ENCODE data around the gene PDGFD. TPM values are rescaled to one million over a fixed set of nuclear protein-coding genes. Genes with fewer than 3 reads are reported as not detected.

Gene PDGFD
- polyA plus RNA-seq, 6 donors from 2014 or later, result 0.08 to 0.63 (median 0.17) TPM; not detected in 3

DNA sequence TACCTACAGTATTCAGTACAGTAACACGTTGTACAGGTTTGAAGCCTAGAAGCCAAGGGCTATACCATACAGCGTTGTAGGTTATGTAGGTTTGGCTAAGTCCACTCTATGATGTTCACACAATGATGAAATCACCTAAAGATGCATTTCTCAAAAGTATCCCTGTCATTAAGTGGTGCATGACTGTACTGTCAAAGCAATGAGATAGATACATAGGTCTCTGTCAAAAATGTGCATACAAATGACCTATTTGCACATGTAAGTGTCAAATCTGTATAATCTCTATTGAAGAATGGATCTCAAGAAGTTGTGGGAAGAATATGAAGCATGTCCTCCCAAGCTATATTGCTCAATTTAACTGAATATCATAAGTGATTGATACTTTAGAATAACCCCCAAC is 139.4 kb downstream of the PDGFD start:
- no peaks in the 10 kb centered on the region for H3K9me3 Mint-ChIP-seq
- no peaks in the 10 kb centered on the region for H3K4me1 Mint-ChIP-seq
- no peak overlapping the region for H3K27ac Mint-ChIP-seq
- no peaks in the 10 kb centered on the region for H3K36me3 Mint-ChIP-seq
- no peak for DNase-seq
- no peaks in the 10 kb centered on the region for H3K27me3 Mint-ChIP-seq
- H3K4me3 Mint-ChIP-seq, result no peak overlapping the region
- no peak for ATAC-seq (ENCODE audit: low read depth in 2 of 2)

DNA sequence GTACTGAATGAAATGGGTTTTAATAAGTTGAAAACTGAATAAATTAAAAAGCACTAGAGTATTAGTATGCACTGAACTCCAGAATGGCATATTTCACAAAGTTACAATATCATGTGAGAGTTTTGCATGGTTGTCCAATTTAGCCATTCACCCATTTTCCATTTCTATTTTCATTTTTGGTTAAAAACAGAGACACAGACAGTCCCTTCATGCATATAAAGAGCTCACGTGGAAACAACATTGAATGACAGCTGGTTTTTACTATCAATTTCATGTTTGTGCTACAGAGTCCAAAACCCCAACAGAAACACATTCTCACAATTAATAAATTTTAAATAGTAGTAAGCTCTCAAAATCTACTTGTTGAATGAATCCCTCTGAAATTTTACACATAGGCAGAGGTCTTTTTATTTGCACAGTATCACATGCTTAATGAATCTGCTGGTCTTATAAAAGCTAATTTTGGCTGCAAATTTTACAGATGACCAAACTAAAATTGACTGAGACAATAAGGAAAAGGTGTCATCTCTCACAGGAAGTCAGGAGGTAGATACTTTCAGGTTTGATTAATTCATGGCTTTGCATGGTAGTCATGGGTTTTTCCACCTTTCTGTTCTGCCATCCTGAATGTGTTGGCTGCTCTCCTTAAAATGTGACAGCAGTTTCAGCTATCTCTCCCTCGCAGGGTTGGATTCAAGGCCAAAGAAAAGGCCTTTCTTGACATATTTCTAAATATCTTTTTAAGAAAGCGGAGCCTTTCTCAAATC is 148.1 kb downstream of the PDGFD start:
- DNase-seq (no peak), ATAC-seq (ENCODE audit: low read depth in 2 of 2) (no peak)
- Mint-ChIP-seq H3K4me3 (no peak overlapping the region), H3K9me3 (peaks cover 0 to 2% (median 0%) of the 10 kb centered on the region in 7 donors), H3K36me3 (no peaks in the 10 kb centered on the region), H3K27ac (no peak overlapping the region), H3K4me1 (no peaks in the 10 kb centered on the region), H3K27me3 (no peaks in the 10 kb centered on the region)

DNA sequence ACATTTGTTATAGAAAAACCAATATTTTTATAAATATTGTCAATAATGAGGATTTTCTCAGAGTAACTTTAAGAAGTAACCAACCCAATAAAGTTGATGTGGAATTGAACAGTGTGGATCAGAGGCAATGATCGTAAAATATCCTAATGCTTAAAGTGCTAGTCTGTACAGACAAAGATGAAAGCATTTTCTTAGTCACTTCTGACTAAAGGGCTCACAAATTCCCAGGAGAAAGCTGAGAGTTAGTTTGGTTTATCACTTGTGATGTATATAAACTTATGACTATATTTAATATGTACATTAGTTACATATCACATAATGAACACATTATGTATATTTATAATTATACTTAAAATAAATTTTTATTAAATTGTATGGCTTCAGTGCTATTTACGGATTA is 152.9 kb downstream of the PDGFD start:
- Mint-ChIP-seq H3K9me3 (peaks cover 0 to 2% (median 0%) of the 10 kb centered on the region in 7 donors), H3K36me3 (no peaks in the 10 kb centered on the region), H3K27me3 (no peaks in the 10 kb centered on the region), H3K4me1 (no peaks in the 10 kb centered on the region), H3K4me3 (no peak overlapping the region), H3K27ac (no peak overlapping the region)
- DNase-seq, result no peak
- no peak for ATAC-seq (ENCODE audit: low read depth in 2 of 2)

DNA sequence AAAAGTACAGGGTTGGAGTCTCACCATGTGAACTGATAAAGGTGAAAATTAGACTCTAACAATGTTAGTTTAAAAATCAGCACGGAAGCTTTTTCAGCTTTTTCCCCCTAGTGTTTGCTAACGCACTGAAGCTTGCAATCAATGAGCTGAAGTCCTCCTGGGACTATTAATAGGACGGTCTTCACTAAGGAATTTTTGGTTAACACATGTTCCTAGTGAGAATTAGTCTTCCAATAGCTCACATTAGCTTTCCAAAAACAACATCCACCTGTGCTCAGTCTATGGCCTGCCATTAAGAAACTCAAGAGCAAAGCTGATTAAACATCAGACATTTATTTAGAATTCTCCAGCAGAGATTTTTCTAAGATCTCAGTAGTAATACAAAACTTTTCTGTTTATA is 154.2 kb downstream of the PDGFD start:
- Mint-ChIP-seq H3K27me3 (no peaks in the 10 kb centered on the region), H3K36me3 (no peaks in the 10 kb centered on the region), H3K4me3 (no peak overlapping the region), H3K4me1 (no peaks in the 10 kb centered on the region), H3K9me3 (peaks cover 0 to 2% (median 0%) of the 10 kb centered on the region in 7 donors), H3K27ac (peak overlapping the region in 1 of 6 donors; percentile 54)
- DNase-seq (no peak), ATAC-seq (ENCODE audit: low read depth in 2 of 2) (no peak)

DNA sequence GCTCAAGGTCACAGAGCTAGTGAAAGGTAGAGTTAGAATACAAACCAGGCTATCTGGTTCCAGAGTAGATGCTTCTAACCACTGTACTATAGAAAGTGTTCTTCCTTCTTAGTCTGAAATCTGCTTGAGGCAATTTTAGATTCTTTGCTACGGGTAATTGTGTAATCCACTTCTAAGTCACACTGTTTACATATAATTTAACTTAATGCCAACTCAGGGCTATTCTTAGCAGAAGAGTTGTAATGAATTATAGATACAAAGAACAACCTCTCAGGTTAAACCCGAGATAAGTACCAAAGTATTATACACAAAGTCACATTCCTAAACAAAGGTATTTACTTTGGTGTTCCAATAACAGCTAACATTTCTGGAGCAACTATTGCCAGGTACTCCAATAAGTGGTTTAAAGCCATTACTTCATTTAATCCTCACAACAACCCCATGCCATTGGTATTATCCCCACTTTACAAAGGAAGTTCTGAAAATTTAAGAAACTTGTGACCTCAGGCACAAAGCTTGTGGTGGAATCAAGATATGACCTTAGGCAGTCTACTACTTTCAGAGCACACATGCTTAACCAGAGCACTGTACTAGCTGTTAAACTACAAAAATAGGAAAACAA is 158.6 kb downstream of the PDGFD start:
- Mint-ChIP-seq H3K9me3 (no peaks in the 10 kb centered on the region), H3K4me1 (no peaks in the 10 kb centered on the region), H3K27ac (no peak overlapping the region), H3K36me3 (no peaks in the 10 kb centered on the region), H3K4me3 (peak overlapping the region in 1 of 8 donors; percentile 53), H3K27me3 (no peaks in the 10 kb centered on the region)
- DNase-seq (no peak), ATAC-seq (ENCODE audit: low read depth in 2 of 2) (no peak)

DNA sequence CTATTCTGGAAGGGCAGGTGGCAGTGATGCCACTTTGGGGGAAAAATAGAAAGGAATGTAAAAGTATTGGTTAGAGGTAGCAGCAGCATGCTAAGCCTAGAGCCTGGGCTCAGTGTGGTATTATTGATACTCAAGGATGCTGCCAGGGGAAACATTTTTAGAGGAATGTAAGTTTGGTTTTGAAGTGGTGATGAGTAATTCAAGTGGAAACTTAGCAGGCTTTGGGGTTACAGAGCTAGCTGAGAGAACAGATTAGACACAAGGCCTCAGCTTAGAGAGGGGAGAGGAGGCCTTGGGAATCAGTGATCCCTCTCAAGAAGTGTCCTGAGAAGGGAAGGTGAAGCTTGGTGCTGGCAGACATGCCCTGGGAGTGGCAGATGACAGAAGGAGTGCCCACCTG is 160.5 kb downstream of the PDGFD start:
- no peak for ATAC-seq (ENCODE audit: low read depth in 2 of 2)
- Mint-ChIP-seq H3K9me3 (no peaks in the 10 kb centered on the region), H3K4me3 (peak overlapping the region in 1 of 8 donors; percentile 22), H3K27ac (peak overlapping the region in 1 of 6 donors; percentile 1), H3K4me1 (no peaks in the 10 kb centered on the region), H3K27me3 (no peaks in the 10 kb centered on the region), H3K36me3 (no peaks in the 10 kb centered on the region)
- no peak for DNase-seq

DNA sequence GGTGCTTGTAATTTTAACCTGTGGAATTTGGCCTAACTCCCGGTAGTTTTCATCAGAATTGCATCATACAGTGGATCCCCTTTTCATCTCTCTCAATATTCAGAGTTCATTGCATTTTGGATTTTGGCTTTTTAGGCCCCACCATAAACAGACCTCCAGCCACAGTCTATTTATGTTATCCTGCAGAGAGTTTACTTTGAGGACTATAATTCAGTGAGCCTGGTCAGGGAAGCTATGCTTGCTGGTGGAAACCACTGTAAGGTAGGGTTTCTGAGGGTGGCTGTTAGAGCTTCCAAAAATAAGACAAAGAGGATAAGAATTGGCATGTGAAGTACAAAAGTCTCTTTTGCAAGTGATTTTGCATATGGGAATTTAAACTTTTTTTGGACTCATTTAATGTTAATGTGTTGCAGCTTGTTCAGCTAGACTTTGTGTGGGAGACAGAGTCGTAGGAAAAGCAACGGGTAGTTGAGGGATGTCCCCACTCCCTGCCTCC is 162.3 kb downstream of the PDGFD start:
- Mint-ChIP-seq H3K4me3 (no peak overlapping the region), H3K9me3 (no peaks in the 10 kb centered on the region), H3K27me3 (no peaks in the 10 kb centered on the region), H3K36me3 (no peaks in the 10 kb centered on the region), H3K27ac (no peak overlapping the region), H3K4me1 (no peaks in the 10 kb centered on the region)
- no peak for ATAC-seq (ENCODE audit: low read depth in 2 of 2)
- no peak for DNase-seq

DNA sequence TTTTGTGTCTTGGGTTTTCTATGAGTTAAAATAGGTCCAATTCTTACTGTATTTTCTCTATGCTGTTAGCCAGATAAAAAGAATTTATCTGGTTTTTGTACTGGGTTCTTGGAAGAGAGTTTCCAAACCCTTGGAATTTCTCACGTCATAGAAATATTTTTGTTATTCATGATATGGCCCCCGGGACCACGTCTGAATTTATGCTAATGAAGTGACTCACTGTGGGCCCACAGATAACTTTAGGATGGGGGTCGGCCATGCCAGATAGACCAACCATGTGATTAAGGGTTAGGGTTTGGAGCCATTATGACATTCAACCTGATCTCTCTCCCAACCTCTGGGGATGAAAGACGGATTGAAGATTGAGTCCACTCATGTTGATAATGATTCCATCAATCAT is 163.1 kb downstream of the PDGFD start:
- Mint-ChIP-seq H3K9me3 (no peaks in the 10 kb centered on the region), H3K27me3 (no peaks in the 10 kb centered on the region), H3K27ac (peak overlapping the region in 1 of 6 donors; percentile 9), H3K36me3 (no peaks in the 10 kb centered on the region), H3K4me3 (no peak overlapping the region), H3K4me1 (no peaks in the 10 kb centered on the region)
- DNase-seq, result no peak
- ATAC-seq (ENCODE audit: low read depth in 2 of 2), result no peak

DNA sequence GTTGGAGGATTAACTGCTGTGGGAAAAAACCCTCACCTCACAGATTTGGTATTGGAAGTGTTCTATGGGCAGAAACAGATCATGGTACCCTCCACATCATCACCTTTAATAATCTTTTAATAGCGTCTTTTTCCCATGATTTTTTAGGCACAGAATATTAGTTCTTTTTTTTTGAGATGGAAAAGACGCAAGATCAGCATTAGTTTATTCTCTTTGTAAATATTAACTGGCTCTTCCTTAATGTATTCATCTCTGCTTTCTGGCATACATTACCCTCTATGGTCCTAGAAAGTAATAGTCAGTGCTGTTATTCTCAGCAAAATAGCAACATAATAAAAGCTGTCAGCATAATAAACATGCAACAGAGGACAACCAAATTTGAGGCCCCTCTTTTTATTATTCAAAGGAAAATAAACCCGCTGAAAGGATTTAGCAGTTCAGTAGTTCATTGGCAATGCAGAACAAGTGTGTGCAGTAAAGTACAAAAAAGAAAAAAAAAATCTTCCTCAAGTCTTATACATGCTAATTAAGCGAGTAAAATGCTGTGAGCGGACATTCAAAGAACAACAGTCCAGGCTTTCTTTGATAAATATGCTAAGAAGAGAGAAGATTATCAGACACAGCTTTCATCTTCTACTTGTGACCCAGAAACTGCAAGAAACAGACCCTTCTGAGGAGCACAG is 165.0 kb downstream of the PDGFD start:
- no peak overlapping the region for H3K4me3 Mint-ChIP-seq
- no peaks in the 10 kb centered on the region for H3K4me1 Mint-ChIP-seq
- no peak for DNase-seq
- no peaks in the 10 kb centered on the region for H3K36me3 Mint-ChIP-seq
- no peak for ATAC-seq (ENCODE audit: low read depth in 2 of 2)
- no peak overlapping the region for H3K27ac Mint-ChIP-seq
- no peaks in the 10 kb centered on the region for H3K9me3 Mint-ChIP-seq
- H3K27me3 Mint-ChIP-seq, result no peaks in the 10 kb centered on the region

DNA sequence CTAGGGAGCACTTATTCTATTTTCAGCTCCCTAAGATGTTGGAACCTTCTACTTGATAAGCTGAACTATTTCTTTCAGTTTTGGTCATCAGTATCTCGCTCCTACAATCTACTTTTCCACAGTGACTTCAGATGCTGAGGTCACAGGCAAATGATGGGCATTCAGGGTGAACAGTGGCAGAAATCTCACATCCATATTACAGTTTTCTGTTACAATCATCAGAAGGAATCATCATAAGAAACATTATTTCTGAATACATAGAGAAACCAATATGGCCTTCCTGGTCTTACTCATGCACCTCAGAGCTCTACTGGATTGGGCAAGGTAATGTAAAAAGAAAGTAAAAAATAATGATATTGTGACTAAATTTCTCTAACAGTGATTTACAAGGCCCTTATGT is 166.9 kb downstream of the PDGFD start:
- Mint-ChIP-seq H3K9me3 (no peaks in the 10 kb centered on the region), H3K4me1 (no peaks in the 10 kb centered on the region), H3K36me3 (no peaks in the 10 kb centered on the region), H3K4me3 (no peak overlapping the region), H3K27me3 (no peaks in the 10 kb centered on the region), H3K27ac (no peak overlapping the region)
- DNase-seq, result no peak
- ATAC-seq (ENCODE audit: low read depth in 2 of 2), result no peak

DNA sequence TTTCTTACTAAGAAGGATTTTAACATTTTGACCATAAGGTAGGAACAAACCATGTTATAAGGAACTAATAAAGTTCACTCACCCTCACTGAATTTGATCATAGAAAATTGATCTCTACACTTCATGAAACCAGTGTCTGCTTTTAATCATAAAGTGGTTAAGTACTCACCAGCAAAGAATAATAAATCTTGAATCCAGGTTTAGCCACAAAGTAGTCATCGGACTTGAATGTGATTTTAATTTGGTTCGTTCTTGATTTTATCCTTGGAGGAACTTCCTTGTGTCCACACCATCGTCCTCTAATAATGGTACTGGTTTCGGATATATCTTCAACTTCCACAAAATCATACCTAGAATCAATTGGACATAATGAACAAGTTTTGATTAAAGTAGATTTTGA is 168.1 kb downstream of the PDGFD start:
- Mint-ChIP-seq H3K36me3 (no peaks in the 10 kb centered on the region), H3K9me3 (no peaks in the 10 kb centered on the region), H3K27ac (no peak overlapping the region), H3K4me1 (no peaks in the 10 kb centered on the region), H3K27me3 (no peaks in the 10 kb centered on the region), H3K4me3 (no peak overlapping the region)
- no peak for DNase-seq
- ATAC-seq (ENCODE audit: low read depth in 2 of 2), result no peak

DNA sequence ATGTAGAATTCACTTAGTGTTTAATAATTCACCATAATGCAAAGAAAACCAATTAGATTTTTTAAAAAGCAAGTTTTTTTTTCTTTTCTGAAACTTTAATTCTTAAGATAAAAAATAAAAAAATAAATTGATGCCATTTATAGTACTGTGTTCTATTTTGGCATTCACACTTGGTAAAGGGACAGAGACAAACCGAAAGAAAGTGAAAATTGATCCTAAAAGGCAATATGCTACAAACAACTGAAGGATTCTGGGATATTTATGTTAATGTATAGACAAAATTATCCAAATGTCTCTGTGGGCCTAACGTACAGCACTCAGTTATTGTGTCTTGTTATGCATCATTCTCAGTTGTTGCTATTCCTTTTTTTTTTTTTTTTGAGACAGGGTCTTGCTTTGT is 169.4 kb downstream of the PDGFD start:
- no peaks in the 10 kb centered on the region for H3K27me3 Mint-ChIP-seq
- no peak overlapping the region for H3K4me3 Mint-ChIP-seq
- H3K36me3 Mint-ChIP-seq, result no peaks in the 10 kb centered on the region
- H3K9me3 Mint-ChIP-seq, result no peaks in the 10 kb centered on the region
- no peak overlapping the region for H3K27ac Mint-ChIP-seq
- DNase-seq (no peak), ATAC-seq (ENCODE audit: low read depth in 2 of 2) (no peak)
- H3K4me1 Mint-ChIP-seq, result no peaks in the 10 kb centered on the region

DNA sequence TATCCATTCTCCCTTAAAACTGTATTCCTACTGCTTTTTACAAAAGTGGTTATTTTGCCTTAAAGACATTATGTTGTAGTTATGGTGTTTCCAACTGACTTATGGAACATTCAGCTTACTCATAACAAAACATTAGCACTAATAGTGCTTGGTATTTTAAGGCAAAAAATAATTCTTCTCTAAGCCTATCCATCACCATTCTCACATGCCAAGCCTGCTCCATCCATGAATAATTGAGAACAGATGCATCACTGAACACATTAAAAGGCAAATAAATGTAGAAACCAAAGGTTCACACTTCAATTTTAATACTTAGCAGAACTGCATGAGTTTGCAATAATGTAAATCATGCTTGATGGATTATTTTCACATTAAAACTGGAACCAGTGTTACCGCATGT is 169.9 kb downstream of the PDGFD start:
- Mint-ChIP-seq H3K27me3 (no peaks in the 10 kb centered on the region), H3K36me3 (no peaks in the 10 kb centered on the region), H3K27ac (no peak overlapping the region), H3K4me1 (no peaks in the 10 kb centered on the region), H3K4me3 (no peak overlapping the region), H3K9me3 (no peaks in the 10 kb centered on the region)
- DNase-seq (no peak), ATAC-seq (ENCODE audit: low read depth in 2 of 2) (no peak)

DNA sequence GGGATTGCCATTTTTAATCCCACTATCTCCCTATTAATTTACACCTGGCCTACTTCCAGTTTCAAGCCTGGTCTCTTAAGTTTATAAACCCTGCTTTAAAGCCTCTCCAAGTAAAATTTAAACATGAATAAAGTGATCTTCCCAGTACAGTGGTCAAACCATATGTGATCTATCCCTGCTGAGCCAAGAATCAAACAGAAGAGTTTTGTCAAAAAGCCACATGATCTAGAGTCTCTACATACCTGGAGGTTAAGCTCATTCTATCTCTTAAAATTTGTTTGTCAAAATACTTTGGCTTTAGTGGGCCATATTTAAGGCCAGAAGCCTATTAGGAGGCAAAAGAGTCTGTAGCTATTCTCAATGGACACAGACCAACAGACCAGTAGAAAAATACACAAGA is 170.4 kb downstream of the PDGFD start:
- Mint-ChIP-seq H3K4me1 (no peaks in the 10 kb centered on the region), H3K27ac (no peak overlapping the region), H3K9me3 (no peaks in the 10 kb centered on the region), H3K27me3 (no peaks in the 10 kb centered on the region), H3K36me3 (no peaks in the 10 kb centered on the region), H3K4me3 (no peak overlapping the region)
- ATAC-seq (ENCODE audit: low read depth in 2 of 2) (no peak), DNase-seq (no peak)
